GM19193 (cell line): Measurements from ENCODE around the gene CLEC2D.

ENCODE experiments used
- POLR2A ChIP-seq: IDR thresholded peaks from 4 replicates; pipeline ENCODE4 v1.6.1; 2011; ENCODE audit not compliant: insufficient read depth, insufficient read length; ENCODE audit errors: extremely low read depth

CLEC2D gene

DNA sequence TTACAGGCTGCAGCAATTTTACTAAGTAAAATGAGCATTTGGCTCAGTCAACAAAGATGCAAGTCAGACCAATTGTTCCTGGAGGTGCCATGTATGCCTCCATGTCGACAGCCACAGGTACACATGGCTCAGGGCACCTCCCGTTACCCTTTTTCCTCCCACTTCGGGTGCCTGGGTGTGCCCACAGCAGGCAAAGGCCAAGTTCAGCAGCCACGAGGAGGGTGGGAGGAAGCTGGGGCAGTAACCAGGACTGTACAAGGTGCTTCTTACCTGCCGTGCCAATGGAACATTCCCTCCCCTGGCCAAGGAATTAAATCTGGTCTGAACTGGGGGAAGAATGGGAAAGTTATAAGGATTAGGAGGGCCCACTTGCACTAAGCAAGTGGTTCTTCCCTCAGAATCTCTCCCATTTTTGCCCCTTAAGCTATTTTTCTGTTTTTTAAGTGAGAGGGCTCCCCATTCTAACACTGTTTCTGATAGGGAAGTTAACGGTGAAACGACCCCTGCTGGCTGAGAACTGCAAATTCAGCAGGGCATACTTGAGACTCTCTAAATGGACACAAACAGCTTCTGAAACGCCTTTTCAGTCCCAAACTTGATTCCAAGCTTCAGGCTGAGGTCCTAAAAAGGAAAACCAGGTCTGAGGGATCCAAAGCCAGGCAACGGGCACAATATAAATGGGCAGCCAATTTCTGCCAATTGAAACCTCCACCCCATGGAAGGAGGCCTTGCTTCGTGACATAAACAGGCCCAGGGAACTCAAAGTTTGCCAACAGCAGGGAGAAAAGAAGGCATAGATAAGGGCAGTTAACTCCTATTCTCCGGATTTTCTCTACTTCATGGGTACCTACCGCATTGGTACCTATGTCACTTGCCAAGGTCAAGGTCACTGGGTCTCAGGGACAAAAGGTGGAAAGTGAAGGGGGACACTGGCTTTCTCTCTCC, 38.6 kb downstream of the CLEC2D start:
- no peak for TF ChIP-seq POLR2A

DNA sequence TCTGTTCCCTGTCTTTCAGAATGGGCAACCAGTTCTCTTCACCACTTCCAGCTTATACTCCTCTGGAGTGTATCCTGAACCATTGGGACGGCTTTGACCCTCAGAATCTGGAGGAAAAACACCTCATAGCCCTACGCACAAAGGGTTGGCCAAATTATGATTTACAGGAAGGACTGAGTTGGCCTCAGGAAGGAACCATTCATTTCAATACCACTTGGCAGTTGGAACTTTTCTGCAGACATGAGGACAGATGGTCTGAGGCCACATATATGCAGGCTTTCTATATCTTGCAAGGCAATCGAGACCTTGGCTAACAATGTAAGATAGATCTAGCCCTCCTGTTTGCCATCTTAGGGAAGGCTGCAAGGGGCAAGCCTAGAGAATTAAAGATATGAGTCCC, 39.3 kb downstream of the CLEC2D start:
- no peak for TF ChIP-seq POLR2A

DNA sequence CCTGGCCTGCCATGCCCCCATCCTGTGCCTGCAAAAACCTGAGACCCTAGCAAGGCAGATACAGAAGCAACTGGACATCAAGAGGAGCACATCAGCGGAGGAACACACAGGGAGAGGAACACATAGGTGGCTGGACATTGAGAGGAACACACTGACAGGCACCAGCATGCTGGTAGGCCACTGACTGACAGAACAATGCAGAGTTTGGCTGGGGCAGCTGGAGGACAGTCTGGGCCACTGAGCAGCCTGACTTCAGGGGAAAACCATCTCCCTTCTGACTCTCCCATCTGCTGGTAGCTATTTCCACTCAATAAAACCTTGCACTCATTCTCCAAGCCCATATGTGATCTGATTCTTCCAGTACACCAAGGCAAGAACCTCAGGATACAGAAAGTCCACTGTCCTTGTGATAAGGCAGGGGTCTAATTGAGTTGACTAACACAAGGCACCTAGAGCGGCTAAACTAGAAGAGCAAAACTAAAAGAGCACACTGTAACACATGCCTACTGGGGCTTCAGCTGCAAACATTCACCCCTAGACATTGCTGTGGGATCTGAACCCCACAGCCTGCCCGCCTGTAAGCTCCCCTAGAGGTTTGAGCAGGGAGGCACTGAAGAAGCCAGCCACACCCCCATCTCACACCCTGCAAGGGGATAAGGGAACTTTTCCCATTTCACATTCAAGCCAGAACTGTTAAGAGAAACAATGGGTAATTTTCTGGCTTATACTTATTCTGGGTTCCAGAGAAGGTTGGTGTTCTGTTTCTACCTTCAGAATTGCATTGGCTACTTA, 41.3 kb downstream of the CLEC2D start:
- TF ChIP-seq POLR2A = no peak

DNA sequence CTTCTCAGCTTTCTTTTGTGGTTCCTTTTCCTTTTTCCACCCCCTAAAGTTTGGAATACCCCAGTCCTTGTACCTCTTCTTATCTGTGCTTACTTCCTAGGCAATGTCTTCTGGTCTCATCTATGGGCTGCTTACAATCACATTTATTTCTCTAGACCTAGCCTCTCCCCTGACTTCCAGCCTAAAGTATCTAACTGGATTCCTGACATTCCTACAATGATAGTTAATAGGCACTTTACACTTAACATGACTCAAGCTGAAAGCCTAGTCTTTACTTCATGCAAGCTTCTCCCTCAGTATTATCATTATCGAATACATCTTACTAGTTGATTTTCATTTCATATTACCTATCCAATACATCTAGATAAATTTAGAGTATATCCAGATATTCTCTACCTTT, 42.2 kb downstream of the CLEC2D start:
- no peak for TF ChIP-seq POLR2A

DNA sequence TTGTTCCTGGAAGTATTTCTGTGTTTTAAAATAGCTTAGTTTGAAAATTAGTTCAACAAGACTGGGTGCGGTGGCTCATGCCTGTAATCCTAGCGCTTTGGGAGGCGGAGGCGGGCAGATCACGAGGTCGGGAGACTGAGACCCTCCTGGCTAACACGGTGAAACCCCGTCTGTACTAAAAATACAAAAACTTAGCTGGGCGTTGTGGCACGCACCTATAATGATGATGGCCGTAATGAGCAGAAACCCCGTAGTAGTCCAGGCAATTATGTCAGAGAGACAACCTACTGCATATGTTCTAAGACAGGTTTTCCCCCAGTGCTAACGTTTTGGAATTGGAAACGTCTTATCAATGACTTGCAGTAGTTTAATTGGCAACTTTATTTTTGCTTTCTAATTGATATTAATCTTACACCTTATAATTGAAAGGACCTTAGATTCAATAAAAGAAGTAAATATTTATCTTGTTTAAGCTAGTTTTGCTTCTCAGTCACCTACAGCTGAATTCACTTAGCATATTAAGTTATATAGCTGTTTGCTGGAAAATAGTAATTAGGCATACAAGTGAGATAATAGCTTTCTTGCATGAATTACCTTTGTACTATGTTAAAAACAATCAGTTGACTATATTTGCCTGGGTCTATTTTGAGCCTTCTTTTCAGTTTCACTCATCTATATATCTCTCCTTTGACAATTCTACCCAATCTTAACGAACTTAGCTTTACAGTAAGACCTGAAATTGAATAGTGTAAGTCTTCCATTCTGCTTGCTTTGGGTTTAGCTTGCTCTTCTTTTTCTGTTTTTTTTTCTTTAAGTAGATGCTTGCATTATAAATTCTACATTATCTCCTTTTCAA, 47.8 kb downstream of the CLEC2D start:
- TF ChIP-seq POLR2A = peak; percentile 40

DNA sequence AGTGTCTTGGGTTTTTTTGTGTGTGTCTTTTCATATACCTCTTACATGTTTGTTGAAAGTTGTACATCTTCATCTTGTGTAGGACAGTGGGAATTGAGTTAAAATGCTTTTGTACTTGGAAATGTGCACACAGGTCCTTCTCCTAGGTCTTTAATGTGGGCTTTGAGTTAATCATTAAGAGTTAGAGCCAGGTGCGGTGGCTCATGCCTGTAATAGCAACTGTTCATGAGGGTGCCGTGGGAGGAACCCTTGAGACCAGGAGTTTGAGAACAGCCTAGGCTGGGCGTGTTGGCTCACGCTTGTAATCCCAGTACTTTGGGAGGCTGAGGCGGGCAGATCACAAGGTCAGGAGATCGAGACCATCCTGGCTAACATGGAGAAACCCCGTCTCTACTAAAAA, 49.5 kb downstream of the CLEC2D start:
- TF ChIP-seq POLR2A = no peak

DNA sequence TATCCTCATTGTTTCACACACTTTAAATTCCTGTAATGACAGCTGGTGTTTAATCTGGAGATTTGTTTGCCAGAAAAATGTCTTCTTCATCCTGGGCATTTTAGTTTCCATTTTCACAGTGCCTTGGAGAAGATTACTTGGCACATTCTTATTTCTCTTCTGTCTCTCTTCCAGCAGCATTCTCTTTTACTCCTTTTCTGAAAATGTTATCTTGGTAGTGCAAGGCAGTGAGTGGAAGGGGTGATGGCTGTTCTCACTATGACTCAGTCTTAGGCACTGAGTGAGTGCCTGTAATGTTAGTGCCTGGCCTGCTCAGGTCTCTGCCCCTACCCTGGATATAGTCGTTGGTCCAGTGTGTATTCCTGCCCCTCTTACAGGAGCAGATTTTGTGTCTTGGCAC, 50.3 kb downstream of the CLEC2D start:
- no peak for TF ChIP-seq POLR2A

DNA sequence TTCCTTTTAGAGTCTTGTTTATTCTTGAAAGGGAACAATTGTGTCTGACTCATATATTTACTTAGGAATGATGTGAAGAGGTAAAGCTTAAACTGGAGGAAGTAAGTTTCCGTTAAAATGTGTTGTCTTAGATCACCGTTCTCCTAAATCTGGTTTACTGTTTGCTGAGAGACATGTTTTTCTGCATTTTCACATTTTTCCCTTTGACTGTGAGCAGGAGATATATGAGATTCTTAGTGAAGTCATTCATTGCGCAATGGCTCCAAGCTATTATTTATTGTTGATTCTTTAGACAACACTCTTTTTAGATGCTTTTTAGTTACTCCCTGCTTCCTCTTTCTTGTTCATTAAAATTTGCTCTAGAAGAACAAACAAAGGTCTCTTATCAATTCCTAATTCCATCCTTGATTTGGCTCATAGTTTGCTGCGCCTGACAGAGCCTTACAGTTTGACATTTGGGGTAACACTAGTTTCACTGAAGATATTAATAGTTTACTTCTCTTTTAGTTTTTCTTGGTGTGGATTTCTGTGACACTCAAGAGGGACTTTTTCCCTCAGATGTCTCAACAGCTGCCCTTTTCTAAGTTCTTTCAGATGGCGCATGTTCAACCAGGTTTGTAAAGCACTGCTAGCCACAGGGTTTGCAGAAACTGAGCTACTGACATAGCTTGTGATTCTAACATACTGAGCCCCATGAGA, 52.0 kb downstream of the CLEC2D start:
- TF ChIP-seq POLR2A = no peak

DNA sequence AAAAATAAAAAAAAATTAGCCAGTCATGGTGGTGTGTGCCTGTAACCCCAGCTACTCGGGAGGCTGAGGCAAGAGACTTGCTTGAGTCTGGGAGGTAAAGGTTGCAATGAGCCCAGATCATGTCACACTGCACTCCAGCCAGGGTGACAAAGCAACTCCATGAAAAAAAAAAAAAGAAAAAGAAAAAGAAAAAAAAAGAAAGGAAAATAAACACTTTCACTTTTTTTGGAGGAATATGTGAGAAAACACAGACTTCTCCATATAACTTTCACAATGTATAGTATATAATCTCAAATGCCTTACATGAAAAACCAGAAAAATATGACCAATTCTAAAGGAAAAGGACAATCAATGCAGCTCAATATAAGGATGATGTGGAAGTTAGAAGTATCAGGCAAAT, 54.5 kb downstream of the CLEC2D start:
- TF ChIP-seq POLR2A = no peak

DNA sequence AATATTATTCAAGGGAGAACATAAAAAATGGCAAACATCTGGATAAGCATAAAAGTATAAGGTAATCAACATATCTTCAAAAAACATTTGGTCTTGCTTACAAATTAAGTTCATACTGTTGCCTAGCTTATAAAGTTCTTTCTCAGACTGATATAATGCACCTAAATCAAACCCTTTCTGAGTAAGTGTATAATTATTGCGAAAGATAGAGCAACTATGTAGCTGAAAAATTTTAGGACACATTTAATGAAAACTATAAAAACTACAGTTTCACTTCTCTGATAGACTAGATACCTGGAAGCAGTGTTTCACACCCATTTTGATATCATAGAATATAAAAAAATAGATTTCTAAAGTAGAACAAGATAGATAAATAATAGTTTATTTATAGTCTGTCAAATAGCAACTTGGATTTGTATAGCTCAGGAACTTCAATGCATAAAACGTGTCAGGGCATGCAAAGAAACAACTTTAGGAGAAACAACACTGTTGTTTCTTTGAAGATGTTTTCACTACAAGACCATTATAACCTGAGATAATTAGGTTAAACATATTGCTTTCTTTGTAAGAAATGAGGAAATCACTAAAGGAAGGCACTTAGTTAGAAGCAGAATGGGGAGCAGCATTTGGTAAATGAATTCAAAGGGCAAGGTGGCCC, 55.8 kb downstream of the CLEC2D start:
- TF ChIP-seq POLR2A = no peak

DNA sequence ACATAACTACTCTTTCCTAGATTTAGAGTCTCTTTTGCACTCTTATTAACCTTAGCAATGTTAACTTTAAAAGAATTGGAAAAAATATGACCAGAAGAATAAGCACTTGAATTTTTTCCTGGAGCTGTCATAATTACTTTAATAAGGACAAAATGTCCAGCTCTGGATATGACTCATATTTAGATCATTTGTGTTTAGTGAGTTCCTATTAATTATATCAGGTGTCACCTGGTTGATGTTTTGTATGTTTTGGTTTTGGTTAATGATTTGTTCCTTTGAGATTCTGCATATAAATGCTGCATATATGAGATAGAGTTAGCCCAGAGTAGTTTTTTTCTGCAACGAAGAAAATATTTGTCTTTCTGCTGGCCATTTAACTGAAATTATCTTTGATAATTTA, 58.3 kb downstream of the CLEC2D start:
- peak; percentile 1 for TF ChIP-seq POLR2A

DNA sequence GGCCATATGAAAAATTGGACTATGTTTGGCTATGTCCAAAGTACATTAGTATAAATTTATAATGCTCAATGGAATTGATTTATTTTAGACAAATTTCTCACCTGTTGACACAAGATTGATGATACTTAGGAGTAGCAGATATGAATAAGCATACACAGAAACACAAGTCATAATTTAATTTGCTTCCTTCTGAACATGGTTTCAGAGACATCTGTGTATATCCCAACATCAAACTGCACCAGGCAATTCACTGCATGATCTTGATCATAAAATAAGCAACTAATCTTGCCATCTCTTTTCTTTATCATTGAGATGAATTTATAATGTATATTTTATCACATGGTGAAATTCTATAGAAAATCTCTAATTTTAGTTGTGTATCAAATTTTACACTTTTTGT, 59.6 kb downstream of the CLEC2D start:
- TF ChIP-seq POLR2A = no peak

DNA sequence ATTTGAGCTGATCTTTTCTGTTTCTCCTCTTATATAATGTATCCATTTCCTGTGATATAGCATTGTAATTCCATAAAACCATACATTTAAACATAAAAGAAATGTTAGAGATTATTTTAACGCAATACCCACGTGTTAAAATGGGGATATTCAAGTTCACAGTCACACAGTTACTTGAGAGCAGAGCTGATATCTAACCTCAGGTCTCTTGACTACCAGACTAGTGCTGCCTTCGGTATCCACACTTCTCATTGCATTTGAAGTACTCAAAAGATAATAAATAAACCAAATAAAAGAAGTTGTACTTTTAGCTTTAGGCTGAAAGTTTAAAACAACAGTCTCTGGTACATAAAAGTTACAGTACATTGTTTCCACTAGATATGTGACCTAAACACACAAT, 60.5 kb downstream of the CLEC2D start:
- TF ChIP-seq POLR2A = no peak

DNA sequence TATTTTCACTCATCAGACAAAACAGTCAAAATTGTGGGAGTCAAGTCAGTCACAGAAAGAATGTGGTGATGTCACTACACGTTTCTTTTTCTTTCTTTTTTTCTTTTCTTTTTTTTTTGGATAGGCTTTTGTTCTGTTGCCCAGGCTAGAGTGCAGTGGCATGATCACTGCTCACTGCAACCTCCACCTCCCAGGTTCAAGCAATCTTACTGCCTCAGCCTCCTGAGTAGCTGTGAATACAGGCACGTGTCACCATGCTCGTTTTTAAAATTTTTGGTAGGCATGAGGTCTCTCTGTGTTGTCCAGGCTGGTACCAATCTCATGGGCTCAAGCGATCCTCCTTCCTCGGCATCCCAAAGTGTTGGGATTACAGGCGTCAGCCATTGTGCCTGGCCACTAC, 61.1 kb downstream of the CLEC2D start:
- peak; percentile 39 for TF ChIP-seq POLR2A

DNA sequence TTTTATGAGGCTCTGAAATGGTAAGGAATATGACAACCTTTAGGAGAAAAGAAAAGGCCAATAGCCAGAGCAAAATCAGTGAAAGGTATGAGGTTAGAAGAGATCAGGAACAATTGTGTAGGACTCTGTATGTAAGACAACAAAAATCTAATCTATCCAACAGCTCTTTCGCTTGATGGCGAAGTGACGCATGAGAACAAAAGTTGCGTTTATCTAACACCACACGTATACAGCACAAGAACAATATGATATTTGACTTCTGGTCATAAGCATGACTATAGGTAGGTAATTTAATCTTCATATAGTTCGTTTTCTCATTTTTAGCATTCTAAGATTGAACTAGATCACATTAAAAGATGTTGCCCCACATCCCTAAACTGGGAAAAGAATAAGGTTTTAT, 61.9 kb downstream of the CLEC2D start:
- no peak for TF ChIP-seq POLR2A

DNA sequence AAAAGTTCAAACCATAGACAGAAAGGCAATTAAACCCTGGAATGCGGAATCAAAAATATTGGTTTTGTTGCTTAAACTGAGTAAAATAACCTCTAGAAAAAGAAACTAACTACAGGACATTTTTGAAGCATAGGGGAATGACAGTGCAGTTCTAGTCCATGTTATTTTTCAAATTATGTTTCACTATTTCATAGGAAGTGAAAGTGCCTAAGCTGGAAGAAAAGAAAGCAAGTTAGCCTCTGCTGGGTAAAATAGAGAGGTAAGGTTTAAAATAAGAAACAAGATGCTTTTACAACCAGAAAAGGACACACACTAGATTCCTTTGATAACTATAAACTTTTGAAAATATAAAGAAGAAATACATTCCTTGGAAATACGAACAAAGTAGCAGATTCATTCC, 62.3 kb downstream of the CLEC2D start:
- TF ChIP-seq POLR2A = no peak
